Measurements from ENCODE around the gene TMPRSS4. TPM values are rescaled to one million over a fixed set of nuclear protein-coding genes. Genes with fewer than 3 reads are reported as not detected.

The TMPRSS4 gene
- total and polyA plus RNA-seq, 9 of the 15 experiments (the other 6 are each of a cell fraction or from before 2014, with no cell fraction given) = 4.0 to 10.0 (median 5.6) TPM

DNA sequence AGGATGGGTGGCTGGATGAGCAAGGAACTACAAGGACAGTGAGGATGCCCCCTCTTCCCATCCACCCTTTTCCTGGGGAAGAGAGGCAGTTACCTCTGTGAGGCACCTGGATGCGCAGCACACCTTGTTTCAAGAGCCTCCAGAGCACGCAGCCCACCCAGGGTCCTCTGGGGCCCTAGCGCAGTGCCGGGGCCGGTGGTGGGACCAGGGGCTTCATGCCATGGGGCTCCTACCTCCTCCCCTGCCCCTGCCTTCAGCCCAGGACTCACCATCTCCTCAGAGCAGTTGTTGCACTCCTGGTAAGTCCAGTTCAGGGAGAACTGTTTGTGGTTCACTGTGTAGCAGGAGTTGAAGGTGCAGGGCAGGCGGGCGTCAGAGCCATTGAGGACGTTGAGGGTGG lies 91.4 kb downstream of the TMPRSS4 start:
- H3K79me2 ChIP-seq (ENCODE audit: control insufficient read depth, insufficient read depth, low read length) = no peaks in the 10 kb centered on the region
- no peak overlapping the region for H3K9ac ChIP-seq (ENCODE audit: insufficient read depth in 1 of 2, low read depth in 2 of 2, low read length in 2 of 2)
- no peak for ATAC-seq
- H3K9me3 ChIP-seq (replicated peaks; ENCODE audit: control insufficient read depth, insufficient read depth, low read depth, low read length) = no peaks in the 10 kb centered on the region
- no peak for DNase-seq (ENCODE audit: extremely low read depth in 1 of 4, low spot score in 3 of 4)
- no peak overlapping the region for H3K27ac ChIP-seq (ENCODE audit: extremely low read depth, low read depth, low read length)
- in situ Hi-C loops (cut with MboI) = no loop called here
- BruUV-seq (replicated peaks) = no TSS peak
- ChIA-PET CTCF (ENCODE audit: low intra/inter-chr PET ratio) (no interaction called here), POLR2A (interaction anchor here (1.3 kb wide), 1 partner anchor 34 kb away, joined by 4 read pairs; no protein-coding TSS in a partner anchor)
- H4K20me1 ChIP-seq (replicated peaks; ENCODE audit: control insufficient read depth, insufficient read depth, low read length) = peaks cover 22% of the 10 kb centered on the region
- WGBS (ENCODE audit: insufficient coverage, low coverage, missing lambda C conversion rate) = 0% methylated on average over 8 of the region's 8 CpGs
- H3K9me1 ChIP-seq (ENCODE audit: control insufficient read depth, insufficient read depth, low read length) = no peaks in the 10 kb centered on the region
- H3K36me3 ChIP-seq (ENCODE audit: control insufficient read depth, insufficient read depth, low read length) = no peaks in the 10 kb centered on the region
- H2AFZ ChIP-seq (ENCODE audit: low read depth, low read length) = no peak overlapping the region
- FAIRE-seq = no peak
- intact Hi-C loops (cut with micrococcal nuclease) = no loop called here
- H3K4me3 ChIP-seq = no peak overlapping the region
- peaks cover 22 to 83% of the 10 kb centered on the region in 2 experiments; a peak in 4 of 5 replicates for H3K27me3 ChIP-seq (ENCODE audit: control insufficient read depth in 2 of 2, insufficient read depth in 2 of 2, low read length in 2 of 2)
- H3K4me2 ChIP-seq (ENCODE audit: insufficient read depth, low read length) = no peak overlapping the region
- H3K4me1 ChIP-seq (replicated peaks in 1 of 2; ENCODE audit: control insufficient read depth in 2 of 2, insufficient read depth in 2 of 2, low read length in 2 of 2) = peaks cover 0 to 10% of the 10 kb centered on the region in 2 experiments; a peak in 2 of 5 replicates
- TF ChIP-seq PURB (CRISPR knock-in tag; IDR thresholded peaks at IDR 0.05; ENCODE audit: low read depth) = no peak
- TF ChIP-seq, protein P1, sequence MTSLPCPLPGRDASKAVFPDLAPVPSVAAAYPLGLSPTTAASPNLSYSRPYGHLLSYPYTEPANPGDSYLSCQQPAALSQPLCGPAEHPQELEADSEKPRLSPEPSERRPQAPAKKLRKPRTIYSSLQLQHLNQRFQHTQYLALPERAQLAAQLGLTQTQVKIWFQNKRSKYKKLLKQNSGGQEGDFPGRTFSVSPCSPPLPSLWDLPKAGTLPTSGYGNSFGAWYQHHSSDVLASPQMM (CRISPR knock-in tag; IDR thresholded peaks at IDR 0.05) = no peak
- TF ChIP-seq NFXL1 (CRISPR knock-in tag; IDR thresholded peaks at IDR 0.05) = no peak
- TF ChIP-seq, protein P2, sequence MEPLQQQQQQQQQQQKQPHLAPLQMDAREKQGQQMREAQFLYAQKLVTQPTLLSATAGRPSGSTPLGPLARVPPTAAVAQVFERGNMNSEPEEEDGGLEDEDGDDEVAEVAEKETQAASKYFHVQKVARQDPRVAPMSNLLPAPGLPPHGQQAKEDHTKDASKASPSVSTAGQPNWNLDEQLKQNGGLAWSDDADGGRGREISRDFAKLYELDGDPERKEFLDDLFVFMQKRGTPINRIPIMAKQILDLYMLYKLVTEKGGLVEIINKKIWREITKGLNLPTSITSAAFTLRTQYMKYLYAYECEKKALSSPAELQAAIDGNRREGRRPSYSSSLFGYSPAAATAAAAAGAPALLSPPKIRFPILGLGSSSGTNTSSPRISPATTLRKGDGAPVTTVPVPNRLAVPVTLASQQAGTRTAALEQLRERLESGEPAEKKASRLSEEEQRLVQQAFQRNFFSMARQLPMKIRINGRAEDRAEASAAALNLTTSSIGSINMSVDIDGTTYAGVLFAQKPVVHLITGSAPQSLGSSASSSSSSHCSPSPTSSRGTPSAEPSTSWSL (CRISPR knock-in tag; IDR thresholded peaks at IDR 0.05; ENCODE audit: borderline replicate concordance) = no peak
- no peak for TF ChIP-seq NFE2 (IDR thresholded peaks at IDR 0.05; ENCODE audit: low read depth)
- no peak for TF ChIP-seq MIER1 (IDR thresholded peaks at IDR 0.05; ENCODE audit: low read depth)
- TF ChIP-seq, protein P3, sequence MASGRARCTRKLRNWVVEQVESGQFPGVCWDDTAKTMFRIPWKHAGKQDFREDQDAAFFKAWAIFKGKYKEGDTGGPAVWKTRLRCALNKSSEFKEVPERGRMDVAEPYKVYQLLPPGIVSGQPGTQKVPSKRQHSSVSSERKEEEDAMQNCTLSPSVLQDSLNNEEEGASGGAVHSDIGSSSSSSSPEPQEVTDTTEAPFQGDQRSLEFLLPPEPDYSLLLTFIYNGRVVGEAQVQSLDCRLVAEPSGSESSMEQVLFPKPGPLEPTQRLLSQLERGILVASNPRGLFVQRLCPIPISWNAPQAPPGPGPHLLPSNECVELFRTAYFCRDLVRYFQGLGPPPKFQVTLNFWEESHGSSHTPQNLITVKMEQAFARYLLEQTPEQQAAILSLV (tag; IDR thresholded peaks at IDR 0.05) = no peak
- TF ChIP-seq, protein P4, sequence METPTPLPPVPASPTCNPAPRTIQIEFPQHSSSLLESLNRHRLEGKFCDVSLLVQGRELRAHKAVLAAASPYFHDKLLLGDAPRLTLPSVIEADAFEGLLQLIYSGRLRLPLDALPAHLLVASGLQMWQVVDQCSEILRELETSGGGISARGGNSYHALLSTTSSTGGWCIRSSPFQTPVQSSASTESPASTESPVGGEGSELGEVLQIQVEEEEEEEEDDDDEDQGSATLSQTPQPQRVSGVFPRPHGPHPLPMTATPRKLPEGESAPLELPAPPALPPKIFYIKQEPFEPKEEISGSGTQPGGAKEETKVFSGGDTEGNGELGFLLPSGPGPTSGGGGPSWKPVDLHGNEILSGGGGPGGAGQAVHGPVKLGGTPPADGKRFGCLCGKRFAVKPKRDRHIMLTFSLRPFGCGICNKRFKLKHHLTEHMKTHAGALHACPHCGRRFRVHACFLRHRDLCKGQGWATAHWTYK (CRISPR knock-in tag; IDR thresholded peaks at IDR 0.05) = no peak
- TF ChIP-seq, protein P5, sequence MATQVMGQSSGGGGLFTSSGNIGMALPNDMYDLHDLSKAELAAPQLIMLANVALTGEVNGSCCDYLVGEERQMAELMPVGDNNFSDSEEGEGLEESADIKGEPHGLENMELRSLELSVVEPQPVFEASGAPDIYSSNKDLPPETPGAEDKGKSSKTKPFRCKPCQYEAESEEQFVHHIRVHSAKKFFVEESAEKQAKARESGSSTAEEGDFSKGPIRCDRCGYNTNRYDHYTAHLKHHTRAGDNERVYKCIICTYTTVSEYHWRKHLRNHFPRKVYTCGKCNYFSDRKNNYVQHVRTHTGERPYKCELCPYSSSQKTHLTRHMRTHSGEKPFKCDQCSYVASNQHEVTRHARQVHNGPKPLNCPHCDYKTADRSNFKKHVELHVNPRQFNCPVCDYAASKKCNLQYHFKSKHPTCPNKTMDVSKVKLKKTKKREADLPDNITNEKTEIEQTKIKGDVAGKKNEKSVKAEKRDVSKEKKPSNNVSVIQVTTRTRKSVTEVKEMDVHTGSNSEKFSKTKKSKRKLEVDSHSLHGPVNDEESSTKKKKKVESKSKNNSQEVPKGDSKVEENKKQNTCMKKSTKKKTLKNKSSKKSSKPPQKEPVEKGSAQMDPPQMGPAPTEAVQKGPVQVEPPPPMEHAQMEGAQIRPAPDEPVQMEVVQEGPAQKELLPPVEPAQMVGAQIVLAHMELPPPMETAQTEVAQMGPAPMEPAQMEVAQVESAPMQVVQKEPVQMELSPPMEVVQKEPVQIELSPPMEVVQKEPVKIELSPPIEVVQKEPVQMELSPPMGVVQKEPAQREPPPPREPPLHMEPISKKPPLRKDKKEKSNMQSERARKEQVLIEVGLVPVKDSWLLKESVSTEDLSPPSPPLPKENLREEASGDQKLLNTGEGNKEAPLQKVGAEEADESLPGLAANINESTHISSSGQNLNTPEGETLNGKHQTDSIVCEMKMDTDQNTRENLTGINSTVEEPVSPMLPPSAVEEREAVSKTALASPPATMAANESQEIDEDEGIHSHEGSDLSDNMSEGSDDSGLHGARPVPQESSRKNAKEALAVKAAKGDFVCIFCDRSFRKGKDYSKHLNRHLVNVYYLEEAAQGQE (IDR thresholded peaks at IDR 0.05; ENCODE audit: borderline replicate concordance) = no peak
- TF ChIP-seq, protein P5 (CRISPR knock-in tag; IDR thresholded peaks at IDR 0.05; ENCODE audit: low read depth) = no peak
- no peak for TF ChIP-seq HDAC8 (tag; IDR thresholded peaks at IDR 0.05)
